Loucy (cell line): ENCODE results near the gene CACNA2D3.

Experiments used
- H2AFZ ChIP-seq: fragments of 200-600 bp; sonication (generic); 2 replicates; pipeline ENCODE4 v1.6.0; 2016; ENCODE audit warnings: antibody characterized with exemption, mild to moderate bottlenecking, low read length, moderate library complexity
- H3F3A ChIP-seq: fragments of 200-600 bp; 2 replicates; pipeline ENCODE4 v1.6.0; 2016; ENCODE audit warnings: antibody characterized with exemption, low read depth, mild to moderate bottlenecking
- H3K27me3 ChIP-seq: fragments of 200-600 bp; sonication (generic); 2 replicates; pipeline ENCODE4 v1.6.1; 2014; ENCODE audit warnings: low read length, mild to moderate bottlenecking; ENCODE audit not compliant: insufficient read depth, poor library complexity, severe bottlenecking
- H3K36me3 ChIP-seq: fragments of 200-600 bp; sonication (generic); 2 replicates; pipeline ENCODE4 v1.6.1; 2016; ENCODE audit warnings: low read length; ENCODE audit not compliant: insufficient read depth
- H3K4me1 ChIP-seq: fragments of 200-600 bp; sonication (generic); 2 replicates; pipeline ENCODE4 v1.5.1; 2014; ENCODE audit warnings: low read length, mild to moderate bottlenecking; ENCODE audit not compliant: insufficient read depth, poor library complexity, severe bottlenecking
- H3K4me2 ChIP-seq: fragments of 200-600 bp; sonication (generic); 2 replicates; pipeline ENCODE4 v1.6.0; 2014; ENCODE audit warnings: antibody characterized with exemption, low read length, low read depth, mild to moderate bottlenecking; ENCODE audit not compliant: poor library complexity, severe bottlenecking
- H3K4me3 ChIP-seq: fragments of 200-600 bp; sonication (generic); 2 replicates; pipeline ENCODE4 v1.5.1; 2014; ENCODE audit warnings: low read length, mild to moderate bottlenecking, mixed read lengths; ENCODE audit not compliant: poor library complexity, severe bottlenecking
- H3K79me2 ChIP-seq: fragments of 200-600 bp; sonication (generic); 2 replicates; pipeline ENCODE4 v1.6.1; 2014; ENCODE audit warnings: low read length; ENCODE audit not compliant: insufficient read depth
- H3K9ac ChIP-seq: fragments of 200-600 bp; sonication (generic); 2 replicates; pipeline ENCODE4 v1.6.0; 2014; ENCODE audit warnings: mild to moderate bottlenecking, low read depth, low read length, moderate library complexity; ENCODE audit not compliant: poor library complexity, severe bottlenecking
- H3K9me2 ChIP-seq: fragments of 200-600 bp; sonication (generic); replicated peaks from 2 replicates; pipeline ENCODE4 v1.6.1; 2016; ENCODE audit warnings: low read depth, low read length, mixed read lengths
- H3K9me3 ChIP-seq: fragments of 200-600 bp; sonication (generic); 2 replicates; pipeline ENCODE4 v1.6.1; 2014; ENCODE audit warnings: mild to moderate bottlenecking, antibody characterized with exemption, low read length, low read depth; ENCODE audit not compliant: insufficient read depth
- H4K20me1 ChIP-seq: fragments of 200-600 bp; sonication (generic); 2 replicates; pipeline ENCODE4 v1.6.0; 2014; ENCODE audit warnings: antibody characterized with exemption, low read length, mild to moderate bottlenecking; ENCODE audit not compliant: insufficient read depth, poor library complexity, severe bottlenecking
- CTCF ChIP-seq: fragments of 200-600 bp; sonication (generic); conservative IDR thresholded peaks from 2 replicates; pipeline ENCODE4 v1.5.1; 2014; ENCODE audit warnings: mild to moderate bottlenecking, antibody characterized with exemption, low read length
- EZH2phosphoT487 ChIP-seq: fragments of 200-600 bp; IDR thresholded peaks from 2 replicates; pipeline ENCODE4 v1.6.1; 2018; ENCODE audit warnings: antibody characterized with exemption, mild to moderate bottlenecking, moderate library complexity, borderline replicate concordance

The CACNA2D3 gene

DNA sequence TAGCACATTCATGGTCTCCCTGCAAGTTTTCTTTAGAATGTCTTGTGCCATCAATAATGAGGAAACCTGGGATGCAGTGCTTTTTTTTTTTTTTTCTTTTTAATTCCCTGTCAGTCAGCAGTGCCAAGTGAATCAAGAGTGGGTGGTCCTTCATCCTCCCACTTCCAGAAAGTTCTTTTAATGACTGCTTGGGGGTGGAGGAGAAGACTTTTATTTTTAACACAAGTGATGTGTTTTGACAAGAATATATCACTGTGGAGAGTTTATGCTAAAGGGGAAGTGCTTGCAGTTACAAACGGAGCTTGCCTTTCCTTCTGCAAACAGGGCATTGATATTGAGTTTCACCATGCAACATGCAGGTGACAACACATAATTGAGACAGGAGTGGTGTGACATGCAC is 69.7 kb downstream of the CACNA2D3 start:
- Histone ChIP-seq H3K9ac (no peak overlapping the region), H3K27me3 (no peaks in the 10 kb centered on the region), H3K4me3 (no peak overlapping the region), H2AFZ (no peak overlapping the region), H3K4me2 (no peak overlapping the region), H3K4me1 (no peaks in the 10 kb centered on the region), H3K9me2 (no peaks in the 10 kb centered on the region), H3K9me3 (no peaks in the 10 kb centered on the region), H3K79me2 (no peaks in the 10 kb centered on the region), H3F3A (no peaks in the 10 kb centered on the region), H4K20me1 (no peaks in the 10 kb centered on the region), H3K36me3 (no peaks in the 10 kb centered on the region)
- TF ChIP-seq CTCF (no peak), EZH2phosphoT487 (no peak)

GRCh38 chr3:54193093-54193492 is 70.7 kb downstream of the CACNA2D3 start:
- no peaks in the 10 kb centered on the region for H3K9me3 ChIP-seq
- H3K79me2 ChIP-seq, result no peaks in the 10 kb centered on the region
- H3K36me3 ChIP-seq, result no peaks in the 10 kb centered on the region
- no peaks in the 10 kb centered on the region for H3F3A ChIP-seq
- H3K9ac ChIP-seq, result no peak overlapping the region
- H3K4me2 ChIP-seq, result no peak overlapping the region
- H4K20me1 ChIP-seq, result no peaks in the 10 kb centered on the region
- no peaks in the 10 kb centered on the region for H3K27me3 ChIP-seq
- H3K4me3 ChIP-seq, result no peak overlapping the region
- no peak for TF ChIP-seq CTCF
- no peak for TF ChIP-seq EZH2phosphoT487
- H3K9me2 ChIP-seq, result no peaks in the 10 kb centered on the region
- no peaks in the 10 kb centered on the region for H3K4me1 ChIP-seq
- H2AFZ ChIP-seq, result no peak overlapping the region

DNA sequence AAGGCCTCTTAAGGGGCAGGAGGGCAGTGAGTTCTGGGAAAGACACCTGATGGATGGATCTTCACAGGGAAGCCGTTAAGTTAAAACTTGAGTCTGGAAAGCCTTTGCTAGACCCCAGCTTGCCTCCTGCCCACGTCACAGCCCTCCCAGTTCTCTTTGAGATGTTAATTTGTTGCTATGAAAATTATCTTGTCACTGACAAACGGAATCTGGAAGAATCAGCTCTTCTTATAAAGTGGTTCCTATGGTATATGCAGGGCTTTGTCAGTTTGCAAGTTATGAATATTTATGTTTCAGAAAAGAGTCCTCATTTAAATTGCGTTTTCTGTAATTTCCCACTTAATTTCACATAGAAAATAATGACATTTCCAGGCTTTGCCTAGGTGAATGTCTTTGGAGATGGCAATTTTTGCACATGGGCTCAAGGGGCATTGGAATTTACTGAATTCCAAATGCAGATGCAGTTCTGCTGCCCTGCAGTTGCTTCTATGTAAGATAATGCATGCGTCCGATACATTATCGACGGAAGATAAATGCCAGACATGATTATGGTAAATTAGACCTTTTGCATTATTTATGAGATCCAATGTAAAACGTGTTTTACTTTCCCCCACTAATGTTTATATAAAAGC is 74.1 kb downstream of the CACNA2D3 start:
- no peaks in the 10 kb centered on the region for H3K27me3 ChIP-seq
- H3K9ac ChIP-seq, result no peak overlapping the region
- H3K4me2 ChIP-seq, result no peak overlapping the region
- no peaks in the 10 kb centered on the region for H3K4me1 ChIP-seq
- H2AFZ ChIP-seq, result no peak overlapping the region
- no peaks in the 10 kb centered on the region for H3K36me3 ChIP-seq
- no peak overlapping the region for H3K4me3 ChIP-seq
- no peaks in the 10 kb centered on the region for H3F3A ChIP-seq
- no peaks in the 10 kb centered on the region for H3K9me3 ChIP-seq
- TF ChIP-seq EZH2phosphoT487 (no peak), CTCF (no peak)
- no peaks in the 10 kb centered on the region for H3K79me2 ChIP-seq
- no peaks in the 10 kb centered on the region for H3K9me2 ChIP-seq
- no peaks in the 10 kb centered on the region for H4K20me1 ChIP-seq
